ENCODE data around the gene TXNL4B. TPM values are rescaled to one million over a fixed set of nuclear protein-coding genes. Genes with fewer than 3 reads are reported as not detected.

TXNL4B gene
- total RNA-seq, 1 experiment from 2014 or later, result 12.2 TPM

GRCh38 chr16:72111657-72112451 lies 18.4 kb upstream of the TXNL4B start:
- H3K79me2 ChIP-seq (ENCODE audit: low read depth), result no peaks in the 10 kb centered on the region
- ChIA-PET CTCF (no interaction called here), POLR2A (ENCODE audit: unreplicated experiment) (interaction anchor here (0.6 kb wide), 1 partner anchor 388 kb away, joined by 3 read pairs; no protein-coding TSS in a partner anchor)
- H3K27ac ChIP-seq, result no peak overlapping the region
- H3K27me3 ChIP-seq (ENCODE audit: insufficient read depth, low read depth), result no peaks in the 10 kb centered on the region
- no peaks in the 10 kb centered on the region for H3K4me1 ChIP-seq (replicated peaks; ENCODE audit: insufficient read depth)
- no peak for DNase-seq
- no peaks in the 10 kb centered on the region; the same call in 1 of the 2 replicates for H3K36me3 ChIP-seq (ENCODE audit: low read depth)
- no peak overlapping the region for H2AFZ ChIP-seq
- H3K4me3 ChIP-seq, result no peak overlapping the region
- no peaks in the 10 kb centered on the region; the same call in 1 of the 2 replicates for H3F3A ChIP-seq (ENCODE audit: insufficient read depth, low read depth)
- intact Hi-C loops (cut with micrococcal nuclease; ENCODE audit: unreplicated experiment), result no loop called here
- no peaks in the 10 kb centered on the region for H3K9me3 ChIP-seq (ENCODE audit: insufficient read depth, low read depth)
- H3K9me2 ChIP-seq (ENCODE audit: insufficient read depth), result no peaks in the 10 kb centered on the region
- no peak overlapping the region for H3K4me2 ChIP-seq
- H4K20me1 ChIP-seq (ENCODE audit: insufficient read depth), result no peaks in the 10 kb centered on the region
- no TSS peak for BruUV-seq (replicated peaks)
- TF ChIP-seq EZH2 (IDR thresholded peaks at IDR 0.05; ENCODE audit: low read depth) (no peak), CTCF (conservative IDR thresholded peaks at IDR 0.05) (no peak)

- no peaks in the 10 kb centered on the region; the same call in 1 of the 2 replicates for H3K36me3 ChIP-seq (ENCODE audit: low read depth)
- H4K20me1 ChIP-seq (ENCODE audit: insufficient read depth), result no peaks in the 10 kb centered on the region
- H3F3A ChIP-seq (ENCODE audit: insufficient read depth, low read depth), result no peaks in the 10 kb centered on the region; the same call in 1 of the 2 replicates
- CTCF ChIA-PET, result no interaction called here
- no peak overlapping the region for H3K27ac ChIP-seq
- BruUV-seq (replicated peaks), result no TSS peak
- H3K9me2 ChIP-seq (ENCODE audit: insufficient read depth), result no peaks in the 10 kb centered on the region
- no peak for DNase-seq
- no peak overlapping the region for H3K4me2 ChIP-seq
- no peaks in the 10 kb centered on the region for H3K27me3 ChIP-seq (ENCODE audit: insufficient read depth, low read depth)
- TF ChIP-seq CTCF (conservative IDR thresholded peaks at IDR 0.05), result no peak
- TF ChIP-seq EZH2 (IDR thresholded peaks at IDR 0.05; ENCODE audit: low read depth), result no peak
- H3K4me3 ChIP-seq, result no peak overlapping the region
- H3K79me2 ChIP-seq (ENCODE audit: low read depth), result no peaks in the 10 kb centered on the region
- H3K4me1 ChIP-seq (replicated peaks; ENCODE audit: insufficient read depth), result no peaks in the 10 kb centered on the region
- POLR2A ChIA-PET (ENCODE audit: unreplicated experiment), result interaction anchor here (0.6 kb wide), 1 partner anchor 387 kb away, joined by 3 read pairs; no protein-coding TSS in a partner anchor
- intact Hi-C loops (cut with micrococcal nuclease; ENCODE audit: unreplicated experiment), result no loop called here
- H2AFZ ChIP-seq, result no peak overlapping the region
- no peaks in the 10 kb centered on the region for H3K9me3 ChIP-seq (ENCODE audit: insufficient read depth, low read depth)
Observed at GRCh38 chr16:72110662-72111615, 17.5 kb upstream of the TXNL4B start.

GRCh38 chr16:72109966-72110530 lies 16.6 kb upstream of the TXNL4B start:
- ChIA-PET CTCF (no interaction called here), POLR2A (ENCODE audit: unreplicated experiment) (no interaction called here)
- Histone ChIP-seq H3F3A (ENCODE audit: insufficient read depth, low read depth) (no peaks in the 10 kb centered on the region; the same call in 1 of the 2 replicates), H2AFZ (no peak overlapping the region), H3K9me3 (ENCODE audit: insufficient read depth, low read depth) (no peaks in the 10 kb centered on the region), H3K4me2 (no peak overlapping the region), H3K9me2 (ENCODE audit: insufficient read depth) (no peaks in the 10 kb centered on the region), H3K79me2 (ENCODE audit: low read depth) (no peaks in the 10 kb centered on the region), H3K4me3 (no peak overlapping the region), H3K27ac (no peak overlapping the region), H3K27me3 (ENCODE audit: insufficient read depth, low read depth) (no peaks in the 10 kb centered on the region), H3K36me3 (ENCODE audit: low read depth) (no peaks in the 10 kb centered on the region; the same call in 1 of the 2 replicates), H4K20me1 (ENCODE audit: insufficient read depth) (no peaks in the 10 kb centered on the region), H3K4me1 (replicated peaks; ENCODE audit: insufficient read depth) (no peaks in the 10 kb centered on the region)
- intact Hi-C loops (cut with micrococcal nuclease; ENCODE audit: unreplicated experiment), result no loop called here
- TF ChIP-seq CTCF (conservative IDR thresholded peaks at IDR 0.05) (no peak), EZH2 (IDR thresholded peaks at IDR 0.05; ENCODE audit: low read depth) (no peak)
- no peak for DNase-seq
- no TSS peak for BruUV-seq (replicated peaks)

Data from PC-9 (cell line).